K562 (cell line): Measurements from ENCODE around the gene FAM227B. TPM values are rescaled to one million over a fixed set of nuclear protein-coding genes. Genes with fewer than 3 reads are reported as not detected.
A peak's percentile ranks its signal among the peaks of the same experiment; 100 is the strongest.

Experiments used
- ASH1L ChIP-seq: fragments of 450-650 bp; IDR thresholded peaks from 2 replicates; pipeline ENCODE4 v1.6.1; 2018; ENCODE audit warnings: borderline replicate concordance, mild to moderate bottlenecking, low read depth; ENCODE audit not compliant: partially characterized antibody
- ATF4 ChIP-seq: fragments of 450-650 bp; formaldehyde crosslinking; IDR thresholded peaks from 2 replicates; pipeline ENCODE4 v1.4.0; 2022; ENCODE audit warnings: mild to moderate bottlenecking, moderate library complexity
- BDP1 ChIP-seq: IDR thresholded peaks from 3 replicates; pipeline ENCODE4 v1.6.1; 2011; ENCODE audit not compliant: insufficient read length, insufficient read depth
- CBX1 ChIP-seq: sonication (generic); IDR thresholded peaks from 2 replicates; pipeline ENCODE4 v1.6.1; 2016; ENCODE audit warnings: antibody characterized with exemption, low read depth, mild to moderate bottlenecking
- CEBPG ChIP-seq, 3 experiments: fragments of 200-800 bp in 1 of 3; sonication (Bioruptor generic) in 1 of 3; sonication (generic) in 1 of 3; formaldehyde crosslinking in 1 of 3; IDR thresholded peaks in 2 of 3; conservative IDR thresholded peaks in 1 of 3; 2 replicates each; pipeline versions ENCODE4 v1.6.1 to v1.8.0; 2016 to 2022; ENCODE audit warnings: missing compliant biosample characterization in 2 of 3, missing genetic modification characterization in 2 of 3, mild to moderate bottlenecking in 1 of 3, missing genetic modification reagents in 1 of 3
- CHD2 ChIP-seq: IDR thresholded peaks from 2 replicates; pipeline ENCODE4 v1.6.1; 2011; ENCODE audit warnings: low read depth, low read length
- CREBBP ChIP-seq: IDR thresholded peaks from one replicate; pipeline ENCODE4 v1.6.1; 2012; ENCODE audit warnings: low read depth, mild to moderate bottlenecking, control low read depth, inconsistent platforms, low read length
- DPF2 ChIP-seq: fragments of 450-650 bp; IDR thresholded peaks from 2 replicates; pipeline ENCODE4 v1.6.1; 2016
- ETV1 ChIP-seq: fragments of 450-650 bp; conservative IDR thresholded peaks from 2 replicates; pipeline ENCODE4 v1.6.1; 2016; ENCODE audit warnings: missing genetic modification characterization, control low read depth, low read depth, missing compliant biosample characterization
- HDAC8 ChIP-seq: fragments of 450-650 bp; IDR thresholded peaks from 2 replicates; pipeline ENCODE4 v1.6.1; 2016; ENCODE audit warnings: mild to moderate bottlenecking, missing genetic modification characterization, moderate library complexity, missing compliant biosample characterization
- MYC ChIP-seq, 2 experiments: fragments of 250-450 bp in 1 of 2; sonication (Bioruptor Pico) in 1 of 2; IDR thresholded peaks; 2 replicates each; pipeline versions ENCODE4 v1.5.1 to v1.6.1; 2012 to 2021; ENCODE audit warnings: low read depth in 2 of 2, borderline replicate concordance in 1 of 2, improper control_type of control experiment in 1 of 2, low read length in 1 of 2, mild to moderate bottlenecking in 1 of 2, moderate library complexity in 1 of 2
- NFE2 ChIP-seq: IDR thresholded peaks from 2 replicates; pipeline ENCODE4 v1.6.1; 2014; ENCODE audit warnings: antibody characterized with exemption, low read depth
- NRF1 ChIP-seq, 2 experiments: fragments of 450-650 bp; IDR thresholded peaks in 1 of 2; conservative IDR thresholded peaks in 1 of 2; 2 replicates each; pipeline ENCODE4 v1.6.1; 2014; ENCODE audit warnings: mild to moderate bottlenecking in 2 of 2
- PCBP2 ChIP-seq: fragments of 200-400 bp; formaldehyde crosslinking; IDR thresholded peaks from 2 replicates; pipeline ENCODE4 v1.6.1; 2018; ENCODE audit warnings: low read length, low read depth, mild to moderate bottlenecking, moderate library complexity; ENCODE audit not compliant: poor library complexity, severe bottlenecking
- POLR2A ChIP-seq: fragments of 450-650 bp; conservative IDR thresholded peaks from 2 replicates; pipeline ENCODE4 v1.6.1; 2016
- PRDM10 ChIP-seq: fragments of 450-650 bp; IDR thresholded peaks from 2 replicates; pipeline ENCODE4 v1.6.1; 2018; ENCODE audit not compliant: partially characterized antibody
- SIN3B ChIP-seq: fragments of 450-650 bp; IDR thresholded peaks from 2 replicates; pipeline ENCODE4 v1.6.1; 2017; ENCODE audit warnings: low read depth, mild to moderate bottlenecking, moderate library complexity
- TBP ChIP-seq: optimal IDR thresholded peaks from 2 replicates; pipeline ENCODE3; 2011; ENCODE audit warnings: low read depth, low read length, improper control_type of control experiment
- ZKSCAN3 ChIP-seq: fragments of 250-450 bp; sonication (Bioruptor Pico); IDR thresholded peaks from 2 replicates; pipeline ENCODE4 v1.4.0; 2020
- ZNF589 ChIP-seq: fragments of 200-800 bp; sonication (Bioruptor generic); IDR thresholded peaks from 2 replicates; pipeline ENCODE4 v1.6.1; 2016; ENCODE audit warnings: low read depth, missing genetic modification characterization, missing compliant biosample characterization
- ZNF717 ChIP-seq: fragments of 250-450 bp; sonication (Bioruptor Pico); IDR thresholded peaks from 2 replicates; pipeline ENCODE4 v1.5.0; 2021
- ZNF764 ChIP-seq: fragments of 250-450 bp; sonication (Bioruptor Pico); IDR thresholded peaks from 2 replicates; pipeline ENCODE4 v1.4.0; 2020; ENCODE audit warnings: low read depth, mild to moderate bottlenecking, moderate library complexity
- polyA plus RNA-seq, 8 experiments: library from polyadenylated mRNA; depleted of rRNA in 4 of 8; stranded (reverse) in 5 of 8; unstranded in 3 of 8; fragments of >200 nt; fragmentation: Nextera tagmentation in 2 of 8; fragmentation: Illumina TruSeq in 1 of 8; extraction: Ambion mirVana in 2 of 8; extraction: Trizol in 1 of 8; gene quantifications; 2 replicates each; pipeline versions ENCODE4 v1.2.1 to v1.2.3, GENCODE V29; 2011 to 2014; ENCODE audit warnings: inconsistent platforms in 1 of 8, missing spikeins in 1 of 8
- total RNA-seq, 7 experiments: library from RNA; depleted of rRNA in 6 of 7; stranded (reverse); fragments of >200 nt in 6 of 7; fragmentation: Illumina TruSeq in 2 of 7; extraction: Trizol in 2 of 7; gene quantifications; 2 replicates each; pipeline versions ENCODE4 v1.2.1 to v1.2.3, GENCODE V29; 2011 to 2021; ENCODE audit warnings: low replicate concordance in 1 of 7

Gene FAM227B
- total and polyA plus RNA-seq, 9 of the 15 experiments (the other 6 are each of a cell fraction or from before 2014, with no cell fraction given) = 5.1 to 12.5 (median 11.2) TPM

GRCh38 chr15:49620658-49621368 is at the start of gene FAM227B, which contains the start of gene DTWD1 (continued):
- peak; percentile 49 for TF ChIP-seq PRDM10
- no peak; the same call in 1 of the 2 replicates for TF ChIP-seq SIN3B
- no peak; the same call in 1 of the 2 replicates for TF ChIP-seq ZNF589 (CRISPR knock-in tag)
- no peak for TF ChIP-seq ZNF717 (CRISPR knock-in tag)
- peak; percentile 93 for TF ChIP-seq POLR2A
- TF ChIP-seq ASH1L = no peak
- no peak for TF ChIP-seq PCBP2
- peak; percentile 87 for TF ChIP-seq TBP
- peak; percentile 84 for TF ChIP-seq CHD2
- TF ChIP-seq BDP1 = no peak
- no peak; the same call in 1 of the 2 replicates for TF ChIP-seq ZNF764 (CRISPR knock-in tag)
- no peak for TF ChIP-seq ZKSCAN3 (CRISPR knock-in tag)
- TF ChIP-seq NFE2 = no peak; the same call in 1 of the 2 replicates
- TF ChIP-seq HDAC8 (tag) = no peak
- TF ChIP-seq CREBBP = no peak
- TF ChIP-seq CBX1 = peak; percentile 98
- TF ChIP-seq ETV1 (tag) = peak; percentile 79
- TF ChIP-seq DPF2 = no peak; the same call in 1 of the 2 replicates
- peak; percentile 95 for TF ChIP-seq MYC (IDR thresholded peaks at IDR 0.05; ENCODE audit: low read depth, low read length)
- TF ChIP-seq MYC (CRISPR knock-in tag; IDR thresholded peaks at IDR 0.05; ENCODE audit: borderline replicate concordance, low read depth) = peak; percentile 79; the same call in 1 of the 2 replicates
- 0 out of 2 replicates have a peak, but pooled peaks have one; percentile 45 for TF ChIP-seq ATF4 (CRISPR knock-in tag)
- TF ChIP-seq CEBPG (CRISPR knock-in tag; IDR thresholded peaks at IDR 0.05) = peak; percentile 95
- peak; percentile 70 to 79; a peak in 3 of 4 replicates for TF ChIP-seq CEBPG (tag; conservative IDR thresholded peaks at IDR 0.05 in 1 of 2, IDR thresholded peaks at IDR 0.05 in 1 of 2)
- TF ChIP-seq NRF1 (conservative IDR thresholded peaks at IDR 0.05 in 1 of 2, IDR thresholded peaks at IDR 0.05 in 1 of 2) = peak; percentile 77 to 83
